H9 (cell line): ENCODE results near the gene TMC6. TPM values are rescaled to one million over a fixed set of nuclear protein-coding genes. Genes with fewer than 3 reads are reported as not detected.

Experiments
- DNase-seq: peaks from one replicate; pipeline ENCODE4 v3.0.0-alpha.2; 2017
- H2AFZ ChIP-seq: one replicate; pipeline ENCODE4 v1.6.1; 2013; ENCODE audit warnings: mild to moderate bottlenecking, low read length, control low read depth, moderate library complexity
- H2AK5ac ChIP-seq: 2 replicates; pipeline ENCODE4 v1.6.1; 2013; ENCODE audit warnings: low read length, control low read depth, mixed read lengths; ENCODE audit not compliant: insufficient read length
- H2BK120ac ChIP-seq: one replicate; pipeline ENCODE4 v1.6.1; 2013; ENCODE audit warnings: low read depth, mild to moderate bottlenecking, low read length, control low read depth, inconsistent platforms; ENCODE audit not compliant: poor library complexity, severe bottlenecking
- H2BK12ac ChIP-seq: 2 replicates; pipeline ENCODE4 v1.6.1; 2013; ENCODE audit warnings: low read length, control low read depth, mixed read lengths, low read depth; ENCODE audit not compliant: insufficient read length
- H2BK15ac ChIP-seq: 2 replicates; pipeline ENCODE4 v1.6.1; 2013; ENCODE audit warnings: low read depth, low read length, control low read depth
- H2BK20ac ChIP-seq: one replicate; pipeline ENCODE4 v1.6.1; 2013; ENCODE audit warnings: low read depth, mild to moderate bottlenecking, low read length, control low read depth, inconsistent platforms; ENCODE audit not compliant: poor library complexity, severe bottlenecking
- H2BK5ac ChIP-seq: 2 replicates; pipeline ENCODE4 v1.6.1; 2013; ENCODE audit warnings: low read length, control low read depth, mixed read lengths; ENCODE audit not compliant: insufficient read length
- H3K14ac ChIP-seq: 2 replicates; pipeline ENCODE4 v1.6.1; 2013; ENCODE audit warnings: low read length, control low read depth; ENCODE audit not compliant: insufficient read depth
- H3K18ac ChIP-seq: 2 replicates; pipeline ENCODE4 v1.6.1; 2013; ENCODE audit warnings: low read depth, mild to moderate bottlenecking, mixed read lengths, low read length, control low read depth; ENCODE audit not compliant: insufficient read length
- H3K23ac ChIP-seq: 2 replicates; pipeline ENCODE4 v1.6.1; 2013; ENCODE audit warnings: low read length, control low read depth, mixed read lengths, low read depth; ENCODE audit not compliant: insufficient read length
- H3K23me2 ChIP-seq: 2 replicates; pipeline ENCODE4 v1.6.1; 2013; ENCODE audit warnings: low read depth, mild to moderate bottlenecking, mixed read lengths, low read length, control low read depth; ENCODE audit not compliant: insufficient read length, poor library complexity, severe bottlenecking
- H3K27ac ChIP-seq: 2 replicates; pipeline ENCODE4 v1.5.1; 2013; ENCODE audit warnings: low read length, control low read depth, mixed read lengths, low read depth; ENCODE audit not compliant: insufficient read length
- H3K27me3 ChIP-seq: 2 replicates; pipeline ENCODE4 v1.6.1; 2013; ENCODE audit warnings: low read length, control low read depth, inconsistent platforms; ENCODE audit not compliant: insufficient read depth
- H3K4ac ChIP-seq: 2 replicates; pipeline ENCODE4 v1.6.1; 2013; ENCODE audit warnings: low read depth, mild to moderate bottlenecking, control low read depth, inconsistent platforms, low read length, moderate library complexity
- H3K4me1 ChIP-seq: 2 replicates; pipeline ENCODE4 v1.6.1; 2013; ENCODE audit warnings: low read length, control low read depth, inconsistent platforms; ENCODE audit not compliant: insufficient read depth
- H3K4me2 ChIP-seq: 2 replicates; pipeline ENCODE4 v1.6.1; 2013; ENCODE audit warnings: low read length, control low read depth, mixed read lengths; ENCODE audit not compliant: insufficient read length, insufficient read depth
- H3K56ac ChIP-seq: 2 replicates; pipeline ENCODE4 v1.6.1; 2013; ENCODE audit warnings: low read depth, mild to moderate bottlenecking, mixed read lengths, low read length, control low read depth; ENCODE audit not compliant: insufficient read length
- H3K79me1 ChIP-seq: 2 replicates; pipeline ENCODE4 v1.6.1; 2013; ENCODE audit warnings: low read depth, mild to moderate bottlenecking, moderate library complexity, low read length, control low read depth, inconsistent platforms; ENCODE audit not compliant: insufficient read depth, poor library complexity, severe bottlenecking
- H3K79me2 ChIP-seq: 2 replicates; pipeline ENCODE4 v1.6.1; 2013; ENCODE audit warnings: low read length, control low read depth, inconsistent platforms; ENCODE audit not compliant: insufficient read depth
- H3K9ac ChIP-seq: 2 replicates; pipeline ENCODE4 v1.6.1; 2013; ENCODE audit warnings: low read length, control low read depth, mixed read lengths; ENCODE audit not compliant: insufficient read length; ENCODE audit errors: extremely low read depth
- H3K9me3 ChIP-seq: one replicate; pipeline ENCODE4 v1.6.1; 2013; ENCODE audit warnings: low read depth, low read length, inconsistent platforms; ENCODE audit not compliant: control insufficient read depth
- H3T11ph ChIP-seq: one replicate; pipeline ENCODE4 v1.6.1; 2013; ENCODE audit warnings: mild to moderate bottlenecking, low read length, control low read depth, inconsistent platforms
- H4K20me1 ChIP-seq: one replicate; pipeline ENCODE4 v1.6.1; 2013; ENCODE audit not compliant: control insufficient read depth, insufficient read length, insufficient read depth
- H4K5ac ChIP-seq: 2 replicates; pipeline ENCODE4 v1.6.1; 2013; ENCODE audit warnings: low read depth, mild to moderate bottlenecking, mixed read lengths, low read length, control low read depth; ENCODE audit not compliant: insufficient read length
- H4K8ac ChIP-seq: replicated peaks from 2 replicates; pipeline ENCODE4 v1.6.1; 2013; ENCODE audit warnings: low read length, control low read depth, mixed read lengths, low read depth; ENCODE audit not compliant: insufficient read length
- H4K91ac ChIP-seq: 2 replicates; pipeline ENCODE4 v1.6.1; 2013; ENCODE audit warnings: low read depth, mild to moderate bottlenecking, moderate library complexity, mixed read lengths, low read length, control low read depth; ENCODE audit not compliant: insufficient read length
- H3K27ac Mint-ChIP-seq, 3 experiments: 2 replicates in 2 of 3; 3 replicates in 1 of 3; pipeline ENCODE4 v1.8.0; 2020 to 2021; ENCODE audit warnings: mixed read lengths in 3 of 3, mild to moderate bottlenecking in 1 of 3, moderate library complexity in 1 of 3
- H3K27me3 Mint-ChIP-seq: 2 replicates; pipeline ENCODE4 v1.8.0; 2021; ENCODE audit warnings: low read depth, mild to moderate bottlenecking, moderate library complexity, mixed read lengths
- H3K36me3 Mint-ChIP-seq, 3 experiments: 2 replicates in 2 of 3; 3 replicates in 1 of 3; pipeline ENCODE4 v1.8.0; 2020 to 2021; ENCODE audit warnings: low read depth in 3 of 3, mixed read lengths in 3 of 3; ENCODE audit not compliant: insufficient read depth in 1 of 3
- H3K4me1 Mint-ChIP-seq, 2 experiments: 2 replicates each; pipeline ENCODE4 v1.8.0; 2020; ENCODE audit warnings: mixed read lengths in 2 of 2
- H3K4me3 Mint-ChIP-seq, 2 experiments: 2 replicates in 1 of 2; 3 replicates in 1 of 2; pipeline ENCODE4 v1.8.0; 2020 to 2021; ENCODE audit warnings: mild to moderate bottlenecking in 2 of 2, mixed read lengths in 2 of 2, moderate library complexity in 1 of 2
- H3K9me3 Mint-ChIP-seq, 2 experiments: 2 replicates in 1 of 2; 3 replicates in 1 of 2; pipeline ENCODE4 v1.8.0; 2020; ENCODE audit warnings: mild to moderate bottlenecking in 2 of 2, mixed read lengths in 2 of 2, moderate library complexity in 1 of 2
- CTCF ChIP-seq: fragments of 200-600 bp; sonication (generic); conservative IDR thresholded peaks from 3 replicates; pipeline ENCODE4 v1.8.0; 2021; ENCODE audit warnings: antibody characterized with exemption, mild to moderate bottlenecking
- WGBS: extraction: QIAGEN DNeasy Blood & Tissue Kit; methylation state at CpG from one replicate; pipeline ENCODE4 v1.1.7; 2013; ENCODE audit warnings: missing lambda C conversion rate, low lambda C conversion rate, mixed read lengths; ENCODE audit not compliant: insufficient read length; ENCODE audit errors: extremely low coverage; 5-methylcytosine and 5-hydroxymethylcytosine counted together
- total RNA-seq: library from RNA; stranded (reverse); gene quantifications from 2 replicates; pipeline ENCODE4 v1.2.1, GENCODE V29; 2021

TMC6 gene
- total RNA-seq, 1 experiment from 2014 or later: 86.8 TPM

GRCh38 chr17:78170692-78171590, 42.4 kb upstream of the TMC6 start:
- Mint-ChIP-seq H3K27me3 (no peaks in the 10 kb centered on the region; the same call in 1 of the 2 replicates), H3K4me1 (peaks cover 32 to 53% of the 10 kb centered on the region in 2 experiments), H3K4me3 (peak overlapping the region in 1 of 2 experiments; percentile 1; a peak in 1 of 5 replicates), H3K9me3 (no peaks in the 10 kb centered on the region), H3K36me3 (peaks cover 17 to 46% (median 31%) of the 10 kb centered on the region in 3 experiments), H3K27ac (peak overlapping the region in 1 of 3 experiments; percentile 77; a peak in 2 of 7 replicates)
- H3K27ac ChIP-seq: no peak overlapping the region
- H3K18ac ChIP-seq: no peak overlapping the region
- H2AK5ac ChIP-seq: no peak overlapping the region
- H2BK15ac ChIP-seq: no peak overlapping the region
- TF ChIP-seq CTCF: no peak
- H3T11ph ChIP-seq: no peak overlapping the region
- no peak overlapping the region for H3K56ac ChIP-seq
- H3K23me2 ChIP-seq: no peaks in the 10 kb centered on the region
- H2BK120ac ChIP-seq: no peak overlapping the region
- H3K27me3 ChIP-seq: no peaks in the 10 kb centered on the region
- no peak overlapping the region for H4K5ac ChIP-seq
- H3K9ac ChIP-seq: no peak overlapping the region
- no peak overlapping the region for H3K23ac ChIP-seq
- H3K79me1 ChIP-seq: no peaks in the 10 kb centered on the region
- no peak overlapping the region for H2AFZ ChIP-seq
- H3K14ac ChIP-seq: no peak overlapping the region
- H3K4me1 ChIP-seq: no peaks in the 10 kb centered on the region; the same call in 1 of the 2 replicates
- no peak overlapping the region for H4K8ac ChIP-seq
- H3K4ac ChIP-seq: no peak overlapping the region
- no peaks in the 10 kb centered on the region for H3K79me2 ChIP-seq
- no CpG with 5 or more reads among the region's 31 CpGs for WGBS
- no peak for DNase-seq
- no peak overlapping the region for H2BK20ac ChIP-seq
- H2BK12ac ChIP-seq: no peak overlapping the region
- no peak overlapping the region for H3K4me2 ChIP-seq
- no peak overlapping the region for H2BK5ac ChIP-seq
- peaks cover 4% of the 10 kb centered on the region for H4K20me1 ChIP-seq
- no peak overlapping the region for H4K91ac ChIP-seq
- no peaks in the 10 kb centered on the region for H3K9me3 ChIP-seq
